Mucosa of stomach (tissue), 1 donor: Measurements from ENCODE around the gene TGM2.
A peak's percentile ranks its signal among the peaks of the same experiment; 100 is the strongest.

ENCODE experiments used
- H3K27me3 ChIP-seq: one replicate; pipeline ENCODE4 v1.7.0; 2013; ENCODE audit warnings: mild to moderate bottlenecking, low read length; ENCODE audit not compliant: control insufficient read depth, insufficient read depth
- H3K36me3 ChIP-seq: one replicate; pipeline ENCODE4 v1.7.0; 2013; ENCODE audit warnings: low read length; ENCODE audit not compliant: control insufficient read depth, insufficient read depth
- H3K4me1 ChIP-seq: one replicate; pipeline ENCODE4 v1.7.0; 2013; ENCODE audit warnings: mild to moderate bottlenecking, low read length; ENCODE audit not compliant: control insufficient read depth, insufficient read depth
- H3K4me3 ChIP-seq: one replicate; pipeline ENCODE4 v1.7.0; 2013; ENCODE audit warnings: low read length
- H3K9ac ChIP-seq: one replicate; pipeline ENCODE4 v1.7.0; 2013; ENCODE audit warnings: mild to moderate bottlenecking, low read length, moderate library complexity
- H3K9me3 ChIP-seq: one replicate; pipeline ENCODE4 v1.7.0; 2013; ENCODE audit warnings: mild to moderate bottlenecking, low read length, moderate library complexity; ENCODE audit not compliant: control insufficient read depth
- donor health status: Pancreatic carcinoma.

The TGM2 gene

GRCh38 chr20:38092260-38092857 lies 72.7 kb downstream of the TGM2 start:
- no peaks in the 10 kb centered on the region for H3K4me1 ChIP-seq
- no peak overlapping the region for H3K4me3 ChIP-seq
- no peaks in the 10 kb centered on the region for H3K9me3 ChIP-seq
- no peak overlapping the region for H3K9ac ChIP-seq
- no peaks in the 10 kb centered on the region for H3K36me3 ChIP-seq
- H3K27me3 ChIP-seq = no peaks in the 10 kb centered on the region

DNA sequence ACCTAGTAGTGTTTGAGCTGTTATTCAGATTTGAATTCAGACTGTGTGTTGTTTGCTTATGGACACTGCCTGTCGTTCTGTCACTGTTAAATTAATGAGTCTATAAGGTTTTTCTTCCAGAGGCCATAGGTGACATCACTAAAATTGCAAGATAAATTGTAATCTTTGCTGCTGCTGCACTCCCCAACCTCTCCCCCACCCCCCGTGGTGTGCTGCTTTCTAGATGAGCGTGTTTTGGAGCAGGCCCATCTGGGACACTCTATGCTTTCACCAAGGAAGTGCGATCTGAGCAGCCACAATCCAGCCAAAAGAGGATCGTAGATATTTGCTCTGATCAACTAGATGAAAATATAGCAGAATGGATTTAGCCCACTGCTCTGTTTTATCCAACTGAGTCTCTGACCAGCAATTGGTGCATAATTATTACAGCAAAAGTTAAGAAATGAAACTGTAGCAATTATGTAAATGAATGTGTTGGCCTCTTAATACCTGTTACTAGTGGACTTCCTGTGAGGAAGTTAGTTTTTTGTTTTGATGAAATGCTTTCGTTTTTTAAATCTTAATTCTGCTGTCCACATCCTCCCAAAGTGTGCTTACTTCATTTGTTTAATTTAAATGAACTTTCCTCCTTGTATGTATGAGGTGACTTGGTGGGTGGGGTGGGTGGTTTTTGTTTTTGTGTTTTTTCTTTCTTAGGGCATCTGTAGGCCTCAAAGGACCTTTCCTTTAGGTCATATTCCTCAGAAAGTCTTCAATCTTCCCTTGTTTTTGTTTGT lies 73.4 kb downstream of the TGM2 start:
- no peaks in the 10 kb centered on the region for H3K4me1 ChIP-seq
- H3K9ac ChIP-seq = no peak overlapping the region
- H3K9me3 ChIP-seq = no peaks in the 10 kb centered on the region

GRCh38 chr20:38090061-38090460 lies 75.0 kb downstream of the TGM2 start:
- no peaks in the 10 kb centered on the region for H3K27me3 ChIP-seq
- H3K4me1 ChIP-seq = no peaks in the 10 kb centered on the region
- no peaks in the 10 kb centered on the region for H3K9me3 ChIP-seq
- no peak overlapping the region for H3K4me3 ChIP-seq
- no peak overlapping the region for H3K9ac ChIP-seq
- H3K36me3 ChIP-seq = no peaks in the 10 kb centered on the region

More for the DNA sequence above, 73.4 kb downstream of the TGM2 start:
- Histone ChIP-seq H3K36me3 (no peaks in the 10 kb centered on the region), H3K4me3 (no peak overlapping the region), H3K27me3 (no peaks in the 10 kb centered on the region)

GRCh38 chr20:38089500-38089899 lies 75.6 kb downstream of the TGM2 start:
- no peak overlapping the region for H3K9ac ChIP-seq
- peaks cover 2% of the 10 kb centered on the region for H3K4me1 ChIP-seq
- no peaks in the 10 kb centered on the region for H3K27me3 ChIP-seq
- H3K36me3 ChIP-seq = no peaks in the 10 kb centered on the region
- no peak overlapping the region for H3K4me3 ChIP-seq
- H3K9me3 ChIP-seq = no peaks in the 10 kb centered on the region

DNA sequence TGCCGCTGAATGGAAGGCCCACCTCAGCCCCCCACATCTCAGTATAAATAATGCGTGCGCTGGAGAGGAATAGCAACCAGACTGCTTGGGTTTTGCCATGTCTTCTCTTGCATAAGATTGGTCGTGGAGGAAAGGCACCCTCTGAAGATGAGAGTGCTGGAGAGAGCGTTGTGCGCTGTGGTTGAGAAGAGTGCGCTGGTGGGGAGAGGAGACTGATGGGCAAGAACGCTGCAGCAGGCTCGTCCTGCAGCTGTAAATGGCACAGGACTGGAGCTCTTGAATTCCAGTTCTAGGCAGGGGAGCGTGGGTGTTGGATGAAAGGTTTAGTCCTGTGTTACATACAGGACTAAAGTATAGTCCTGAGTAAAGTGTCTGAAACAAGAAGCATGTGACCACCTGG lies 80.0 kb downstream of the TGM2 start:
- H3K27me3 ChIP-seq = no peaks in the 10 kb centered on the region
- H3K4me3 ChIP-seq = no peak overlapping the region
- peaks cover 9% of the 10 kb centered on the region for H3K4me1 ChIP-seq
- no peaks in the 10 kb centered on the region for H3K9me3 ChIP-seq
- peak overlapping the region; percentile 35 for H3K9ac ChIP-seq
- H3K36me3 ChIP-seq = no peaks in the 10 kb centered on the region

GRCh38 chr20:38084425-38084951 lies 80.6 kb downstream of the TGM2 start:
- no peaks in the 10 kb centered on the region for H3K9me3 ChIP-seq
- no peak overlapping the region for H3K4me3 ChIP-seq
- no peaks in the 10 kb centered on the region for H3K27me3 ChIP-seq
- peak overlapping the region; percentile 35 for H3K9ac ChIP-seq
- H3K36me3 ChIP-seq = no peaks in the 10 kb centered on the region
- peaks cover 9% of the 10 kb centered on the region for H3K4me1 ChIP-seq

- Histone ChIP-seq H3K4me1 (peaks cover 9% of the 10 kb centered on the region), H3K9ac (peak overlapping the region; percentile 11), H3K36me3 (no peaks in the 10 kb centered on the region), H3K4me3 (no peak overlapping the region), H3K9me3 (no peaks in the 10 kb centered on the region), H3K27me3 (no peaks in the 10 kb centered on the region)
Observed at GRCh38 chr20:38083338-38084048, 81.6 kb downstream of the TGM2 start.

DNA sequence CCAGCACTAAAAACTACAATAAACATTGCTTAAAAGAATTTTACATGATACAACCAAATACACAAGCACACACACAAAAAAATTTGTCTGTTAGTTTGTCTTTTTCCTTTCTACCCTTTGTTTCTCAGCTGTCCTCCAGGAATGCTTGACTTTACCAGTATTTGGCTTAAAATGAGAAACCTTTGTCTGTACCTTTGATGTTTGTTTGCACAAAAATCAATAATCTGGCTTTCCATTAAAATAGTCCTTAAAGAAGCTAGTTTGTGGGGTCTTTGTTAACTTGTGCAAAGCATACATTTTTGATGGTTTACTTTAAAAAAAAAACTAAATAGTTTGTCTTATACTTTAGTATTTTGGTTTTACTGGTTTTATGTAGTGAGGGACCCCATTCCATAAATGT lies 82.2 kb downstream of the TGM2 start:
- no peaks in the 10 kb centered on the region for H3K36me3 ChIP-seq
- H3K27me3 ChIP-seq = no peaks in the 10 kb centered on the region
- H3K4me1 ChIP-seq = peaks cover 9% of the 10 kb centered on the region
- no peaks in the 10 kb centered on the region for H3K9me3 ChIP-seq
- H3K4me3 ChIP-seq = no peak overlapping the region
- H3K9ac ChIP-seq = no peak overlapping the region

DNA sequence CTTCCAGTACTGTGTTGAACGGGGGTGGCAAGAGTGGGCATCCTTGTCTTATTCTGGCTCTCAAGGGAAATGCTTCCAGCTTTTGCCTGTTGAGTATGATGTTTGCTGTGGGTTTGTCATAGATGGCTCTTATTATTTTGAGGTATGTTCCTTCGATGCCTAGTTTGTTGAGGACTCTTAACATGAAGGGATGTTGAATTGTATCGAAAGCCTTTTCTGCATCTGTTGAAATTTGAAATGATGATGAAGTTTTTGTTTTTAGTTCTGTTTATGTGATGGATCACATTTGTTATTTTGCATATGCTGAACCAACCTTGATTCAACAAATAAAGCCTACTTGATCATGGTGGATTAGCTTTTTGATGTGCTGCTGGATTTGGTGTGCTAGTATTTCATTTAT lies 83.5 kb downstream of the TGM2 start:
- H3K27me3 ChIP-seq = no peaks in the 10 kb centered on the region
- peaks cover 9% of the 10 kb centered on the region for H3K4me1 ChIP-seq
- no peaks in the 10 kb centered on the region for H3K9me3 ChIP-seq
- H3K36me3 ChIP-seq = no peaks in the 10 kb centered on the region
- no peak overlapping the region for H3K4me3 ChIP-seq
- H3K9ac ChIP-seq = no peak overlapping the region

DNA sequence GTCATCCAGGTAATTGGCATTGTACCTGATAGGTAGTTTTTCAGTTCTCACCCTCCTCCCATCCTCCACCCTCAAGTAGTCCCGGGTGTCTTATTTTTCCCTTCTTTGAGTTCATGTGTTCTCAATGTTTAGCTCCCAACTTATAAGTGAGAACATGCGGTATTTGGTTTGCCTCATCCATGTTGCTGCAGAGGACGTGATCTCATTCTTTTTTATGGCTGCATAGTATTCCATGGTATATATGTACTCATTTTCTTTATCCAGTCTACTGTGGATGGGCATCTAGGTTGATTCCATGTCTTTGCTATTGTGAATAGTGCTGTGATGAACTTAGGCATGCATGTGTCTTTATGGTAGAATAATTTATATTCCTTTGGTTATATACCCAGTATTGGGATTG lies 85.7 kb downstream of the TGM2 start:
- Histone ChIP-seq H3K4me3 (no peak overlapping the region), H3K9me3 (no peaks in the 10 kb centered on the region), H3K27me3 (no peaks in the 10 kb centered on the region), H3K9ac (no peak overlapping the region), H3K36me3 (no peaks in the 10 kb centered on the region), H3K4me1 (peaks cover 7% of the 10 kb centered on the region)

GRCh38 chr20:38078084-38078483 lies 87.0 kb downstream of the TGM2 start:
- H3K4me3 ChIP-seq = no peak overlapping the region
- H3K9ac ChIP-seq = no peak overlapping the region
- H3K36me3 ChIP-seq = no peaks in the 10 kb centered on the region
- peaks cover 3% of the 10 kb centered on the region for H3K4me1 ChIP-seq
- no peaks in the 10 kb centered on the region for H3K9me3 ChIP-seq
- no peaks in the 10 kb centered on the region for H3K27me3 ChIP-seq
